ENCODE results near the gene CALN1.

DNA sequence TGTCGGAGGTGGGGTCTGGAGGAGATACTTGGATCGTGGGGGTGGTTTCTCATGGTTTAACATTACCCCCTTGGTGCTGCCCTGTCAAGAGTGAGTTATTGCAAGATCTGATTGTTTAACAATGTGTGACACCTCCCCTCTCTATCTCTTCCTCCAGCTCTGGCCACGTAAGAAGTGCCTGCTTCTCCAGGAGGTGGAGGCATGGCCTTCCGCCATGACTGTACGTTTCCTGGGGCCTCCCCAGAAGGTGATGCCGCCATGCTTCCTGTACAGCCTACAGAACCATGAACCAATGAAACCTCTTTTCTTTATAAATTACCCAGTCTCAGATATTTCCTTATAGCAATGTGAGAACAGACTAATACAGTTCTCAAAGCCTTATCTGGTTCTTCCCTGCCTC is 547.0 kb downstream of the CALN1 start:
- TF ChIP-seq ZNF623 (tag by site-specific recombination; IDR thresholded peaks at IDR 0.05) (no peak), YY2 (tag by site-specific recombination; IDR thresholded peaks at IDR 0.05) (no peak), ZNF133 (tag by site-specific recombination; IDR thresholded peaks at IDR 0.05) (no peak), ZBTB7A (tag by site-specific recombination; IDR thresholded peaks at IDR 0.05; ENCODE audit: low read depth) (no peak), ZNF501 (tag by site-specific recombination; IDR thresholded peaks at IDR 0.05) (no peak)
- TF ChIP-seq, protein P1, sequence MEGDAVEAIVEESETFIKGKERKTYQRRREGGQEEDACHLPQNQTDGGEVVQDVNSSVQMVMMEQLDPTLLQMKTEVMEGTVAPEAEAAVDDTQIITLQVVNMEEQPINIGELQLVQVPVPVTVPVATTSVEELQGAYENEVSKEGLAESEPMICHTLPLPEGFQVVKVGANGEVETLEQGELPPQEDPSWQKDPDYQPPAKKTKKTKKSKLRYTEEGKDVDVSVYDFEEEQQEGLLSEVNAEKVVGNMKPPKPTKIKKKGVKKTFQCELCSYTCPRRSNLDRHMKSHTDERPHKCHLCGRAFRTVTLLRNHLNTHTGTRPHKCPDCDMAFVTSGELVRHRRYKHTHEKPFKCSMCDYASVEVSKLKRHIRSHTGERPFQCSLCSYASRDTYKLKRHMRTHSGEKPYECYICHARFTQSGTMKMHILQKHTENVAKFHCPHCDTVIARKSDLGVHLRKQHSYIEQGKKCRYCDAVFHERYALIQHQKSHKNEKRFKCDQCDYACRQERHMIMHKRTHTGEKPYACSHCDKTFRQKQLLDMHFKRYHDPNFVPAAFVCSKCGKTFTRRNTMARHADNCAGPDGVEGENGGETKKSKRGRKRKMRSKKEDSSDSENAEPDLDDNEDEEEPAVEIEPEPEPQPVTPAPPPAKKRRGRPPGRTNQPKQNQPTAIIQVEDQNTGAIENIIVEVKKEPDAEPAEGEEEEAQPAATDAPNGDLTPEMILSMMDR (tag by site-specific recombination; IDR thresholded peaks at IDR 0.05), result no peak
- TF ChIP-seq, protein P2, sequence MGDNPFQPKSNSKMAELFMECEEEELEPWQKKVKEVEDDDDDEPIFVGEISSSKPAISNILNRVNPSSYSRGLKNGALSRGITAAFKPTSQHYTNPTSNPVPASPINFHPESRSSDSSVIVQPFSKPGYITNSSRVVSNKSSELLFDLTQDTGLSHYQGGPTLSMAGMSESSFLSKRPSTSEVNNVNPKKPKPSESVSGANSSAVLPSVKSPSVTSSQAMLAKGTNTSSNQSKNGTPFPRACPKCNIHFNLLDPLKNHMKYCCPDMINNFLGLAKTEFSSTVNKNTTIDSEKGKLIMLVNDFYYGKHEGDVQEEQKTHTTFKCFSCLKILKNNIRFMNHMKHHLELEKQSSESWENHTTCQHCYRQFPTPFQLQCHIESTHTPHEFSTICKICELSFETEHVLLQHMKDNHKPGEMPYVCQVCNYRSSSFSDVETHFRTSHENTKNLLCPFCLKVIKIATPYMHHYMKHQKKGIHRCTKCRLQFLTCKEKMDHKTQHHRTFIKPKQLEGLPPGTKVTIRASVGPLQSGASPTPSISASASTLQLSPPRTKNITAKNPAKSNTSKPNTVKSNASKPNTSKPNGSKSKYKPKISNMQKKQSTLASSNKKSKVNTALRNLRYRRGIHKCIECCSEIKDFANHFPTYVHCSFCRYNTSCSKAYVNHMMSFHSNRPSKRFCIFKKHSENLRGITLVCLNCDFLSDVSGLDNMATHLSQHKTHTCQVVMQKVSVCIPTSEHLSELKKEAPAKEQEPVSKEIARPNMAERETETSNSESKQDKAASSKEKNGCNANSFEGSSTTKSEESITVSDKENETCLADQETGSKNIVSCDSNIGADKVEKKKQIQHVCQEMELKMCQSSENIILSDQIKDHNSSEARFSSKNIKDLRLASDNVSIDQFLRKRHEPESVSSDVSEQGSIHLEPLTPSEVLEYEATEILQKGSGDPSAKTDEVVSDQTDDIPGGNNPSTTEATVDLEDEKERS (tag by site-specific recombination; IDR thresholded peaks at IDR 0.05), result no peak
